Measurements from ENCODE around the gene GAS7. TPM values are rescaled to one million over a fixed set of nuclear protein-coding genes. Genes with fewer than 3 reads are reported as not detected.

GAS7 gene
- total and polyA plus RNA-seq, 10 of the 15 experiments (the other 5 are each of a cell fraction or from before 2014, with no cell fraction given): 2.3 to 53.4 (median 24.0) TPM

GRCh38 chr17:10149573-10150399 is 48.6 kb downstream of the GAS7 start (continued):
- peak; percentile 71; the same call in 1 of the 2 replicates for TF ChIP-seq CBFB (IDR thresholded peaks at IDR 0.05; ENCODE audit: low read depth)
- TF ChIP-seq BMI1 (IDR thresholded peaks at IDR 0.05; ENCODE audit: borderline replicate concordance): no peak
- no peak for TF ChIP-seq IRF5 (IDR thresholded peaks at IDR 0.05; ENCODE audit: borderline replicate concordance)
- TF ChIP-seq DPF2 (IDR thresholded peaks at IDR 0.05): peak; percentile 74; the same call in 1 of the 2 replicates
- peak; percentile 81 for TF ChIP-seq MEF2B (IDR thresholded peaks at IDR 0.05; ENCODE audit: partially characterized antibody, poor library complexity, severe bottlenecking)
- no peak for TF ChIP-seq TAF1 (IDR thresholded peaks at IDR 0.05; ENCODE audit: borderline replicate concordance, low read depth, low read length)
- TF ChIP-seq CHD4 (IDR thresholded peaks at IDR 0.05): no peak
- no peak for TF ChIP-seq ZBTB11 (CRISPR knock-in tag; IDR thresholded peaks at IDR 0.05)
- TF ChIP-seq KAT2A (conservative IDR thresholded peaks at IDR 0.05; ENCODE audit: control insufficient read depth, low read depth, low read length): no peak
- no peak for TF ChIP-seq NR2C2 (IDR thresholded peaks at IDR 0.05; ENCODE audit: borderline replicate concordance, control insufficient read depth, insufficient read length, low read depth)
- TF ChIP-seq ZNF207 (IDR thresholded peaks at IDR 0.05; ENCODE audit: borderline replicate concordance): no peak
- TF ChIP-seq SMAD5 (IDR thresholded peaks at IDR 0.05; ENCODE audit: low read depth): no peak
- TF ChIP-seq POLR2AphosphoS2 (IDR thresholded peaks at IDR 0.05; ENCODE audit: low read depth, low read length): no peak
- TF ChIP-seq MYC (IDR thresholded peaks at IDR 0.05; ENCODE audit: insufficient read depth, insufficient read length, insufficient replicate concordance, low read length, severe bottlenecking): no peak
- TF ChIP-seq MYB (IDR thresholded peaks at IDR 0.05; ENCODE audit: borderline replicate concordance, low read depth, low read length): no peak
- TF ChIP-seq MTA2 (IDR thresholded peaks at IDR 0.05; ENCODE audit: low read depth): peak; percentile 88
- no peak for TF ChIP-seq IRF3 (IDR thresholded peaks at IDR 0.05)
- no peak for TF ChIP-seq RCOR1 (conservative IDR thresholded peaks at IDR 0.05; ENCODE audit: low read depth, low read length)
